ENCODE results near the gene PEX10. TPM values are rescaled to one million over a fixed set of nuclear protein-coding genes. Genes with fewer than 3 reads are reported as not detected.

PEX10 gene
- total RNA-seq, 2 experiments from 2014 or later: 17.1 to 19.0 TPM

DNA sequence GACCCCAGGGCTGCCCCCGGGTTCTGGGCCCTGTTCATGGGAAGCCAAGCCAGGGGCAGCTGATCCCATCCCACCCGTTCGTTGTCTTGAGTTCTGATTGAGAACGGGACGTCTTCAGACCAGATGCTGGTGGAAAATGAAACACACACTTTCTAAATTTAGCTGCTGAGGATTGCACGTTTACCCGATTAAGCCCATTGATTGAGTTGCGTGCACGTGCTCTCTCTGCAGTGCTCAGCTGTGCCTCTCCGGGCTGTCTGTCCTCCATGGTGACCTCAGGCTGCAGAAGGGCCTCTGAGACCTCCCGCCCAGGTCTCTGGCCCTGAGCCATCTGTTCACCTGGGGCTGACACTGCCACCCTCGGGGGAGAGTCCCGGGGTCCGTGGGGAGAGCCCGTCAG, 27.0 kb upstream of the PEX10 start:
- Mint-ChIP-seq H3K9me3 (no peaks in the 10 kb centered on the region), H3K36me3 (ENCODE audit: low read depth) (no peaks in the 10 kb centered on the region), H3K4me3 (no peak overlapping the region), H3K4me1 (ENCODE audit: low read depth) (no peaks in the 10 kb centered on the region), H3K27me3 (peaks cover 5% of the 10 kb centered on the region), H3K27ac (no peak overlapping the region)
- no peak for TF ChIP-seq CTCF (IDR thresholded peaks at IDR 0.05)
- CTCF ChIA-PET: no interaction called here
- no peak for DNase-seq
- POLR2A ChIA-PET: no interaction called here
- ATAC-seq: no peak
- intact Hi-C loops (cut with micrococcal nuclease): no loop called here

DNA sequence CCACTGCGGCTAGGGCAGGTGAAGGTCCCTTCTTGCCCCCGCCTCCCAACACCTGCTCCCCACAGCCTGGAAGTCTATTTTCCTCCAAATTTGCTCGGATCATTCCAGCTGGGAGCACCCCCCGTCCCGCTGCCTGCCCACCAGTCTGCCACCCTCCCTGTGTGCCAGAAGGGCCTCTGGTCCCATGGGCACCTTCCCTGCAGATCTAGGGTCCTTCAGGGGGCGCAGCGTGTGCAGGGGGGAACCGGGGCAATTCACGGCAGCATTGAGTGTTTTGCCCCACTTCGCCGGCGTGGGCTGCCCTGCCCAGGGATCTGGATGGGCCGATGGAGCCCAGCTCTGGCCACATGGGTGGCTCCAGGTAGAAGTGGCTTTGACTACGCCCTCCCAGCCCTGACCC, 26.3 kb upstream of the PEX10 start:
- Mint-ChIP-seq H3K36me3 (ENCODE audit: low read depth) (no peaks in the 10 kb centered on the region), H3K27me3 (peaks cover 3% of the 10 kb centered on the region), H3K9me3 (no peaks in the 10 kb centered on the region), H3K4me1 (ENCODE audit: low read depth) (no peaks in the 10 kb centered on the region), H3K4me3 (no peak overlapping the region), H3K27ac (no peak overlapping the region)
- CTCF ChIA-PET: interaction anchor here (0.6 kb wide), 1 partner anchor 1032 kb away, joined by 3 read pairs; no protein-coding TSS in a partner anchor
- DNase-seq (no peak), ATAC-seq (no peak)
- no peak for TF ChIP-seq CTCF (IDR thresholded peaks at IDR 0.05)
- intact Hi-C loops (cut with micrococcal nuclease): no loop called here
- POLR2A ChIA-PET: no interaction called here

- no peak for TF ChIP-seq CTCF (IDR thresholded peaks at IDR 0.05)
- Mint-ChIP-seq H3K27ac (no peak overlapping the region), H3K27me3 (peaks cover 3% of the 10 kb centered on the region), H3K4me3 (no peak overlapping the region), H3K4me1 (ENCODE audit: low read depth) (no peaks in the 10 kb centered on the region), H3K36me3 (ENCODE audit: low read depth) (no peaks in the 10 kb centered on the region), H3K9me3 (no peaks in the 10 kb centered on the region)
- intact Hi-C loops (cut with micrococcal nuclease): no loop called here
- ChIA-PET POLR2A (no interaction called here), CTCF (no interaction called here)
- no peak for DNase-seq
- ATAC-seq: no peak
Observed at GRCh38 chr1:2438038-2438437, 25.7 kb upstream of the PEX10 start.

DNA sequence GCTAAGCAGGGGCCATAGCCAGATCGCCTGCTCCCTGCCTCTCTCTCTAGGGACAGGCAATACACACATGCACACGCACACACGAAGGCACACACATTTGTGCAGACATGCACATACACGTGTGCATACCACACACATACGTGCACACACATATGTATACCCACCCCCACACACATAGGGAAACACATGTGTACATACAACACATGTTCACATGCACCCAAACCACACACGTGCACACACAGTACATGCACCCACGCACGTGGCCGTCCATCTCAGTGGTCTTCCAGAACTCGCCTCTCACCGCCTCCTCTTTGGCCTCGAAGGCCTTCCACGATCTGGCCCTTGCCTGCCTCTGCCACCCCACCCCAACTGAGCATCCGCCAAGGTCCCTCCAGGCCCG, 25.3 kb upstream of the PEX10 start:
- no peak for TF ChIP-seq CTCF (IDR thresholded peaks at IDR 0.05)

DNA sequence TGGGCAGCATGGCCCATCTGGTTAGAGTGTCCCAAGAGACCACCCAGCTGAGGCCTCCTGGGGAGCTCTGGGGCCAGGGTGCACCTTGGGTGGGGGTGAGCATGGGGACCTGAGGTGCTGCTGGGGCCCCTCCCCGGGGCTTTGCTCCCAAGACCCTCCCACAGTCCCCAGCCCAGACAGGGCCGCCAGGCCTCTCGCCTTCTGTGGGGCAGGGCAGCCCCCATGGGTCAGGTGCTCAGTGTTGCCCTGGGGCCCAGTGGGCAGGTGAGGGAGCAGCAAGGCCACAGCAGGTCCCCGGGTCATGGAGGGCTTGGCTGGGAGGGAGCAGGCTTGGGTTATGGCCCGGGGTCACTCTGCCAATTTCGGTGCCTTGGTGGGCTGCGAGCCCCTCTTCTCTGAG, 24.5 kb upstream of the PEX10 start:
- no peak for TF ChIP-seq CTCF (IDR thresholded peaks at IDR 0.05)
- H3K36me3 Mint-ChIP-seq (ENCODE audit: low read depth): no peaks in the 10 kb centered on the region
- ATAC-seq (no peak), DNase-seq (no peak)
- H3K27ac Mint-ChIP-seq: no peak overlapping the region
- H3K4me1 Mint-ChIP-seq (ENCODE audit: low read depth): no peaks in the 10 kb centered on the region
- ChIA-PET POLR2A (no interaction called here), CTCF (no interaction called here)
- intact Hi-C loops (cut with micrococcal nuclease): no loop called here
- H3K27me3 Mint-ChIP-seq: no peaks in the 10 kb centered on the region
- no peak overlapping the region for H3K4me3 Mint-ChIP-seq
- no peaks in the 10 kb centered on the region for H3K9me3 Mint-ChIP-seq

More for the DNA sequence above, 25.3 kb upstream of the PEX10 start:
- ATAC-seq (no peak), DNase-seq (no peak)
- intact Hi-C loops (cut with micrococcal nuclease): no loop called here
- H3K27me3 Mint-ChIP-seq: peaks cover under 1% of the 10 kb centered on the region
- CTCF ChIA-PET: no interaction called here
- no peaks in the 10 kb centered on the region for H3K36me3 Mint-ChIP-seq (ENCODE audit: low read depth)
- no peak overlapping the region for H3K27ac Mint-ChIP-seq
- H3K4me3 Mint-ChIP-seq: no peak overlapping the region
- H3K9me3 Mint-ChIP-seq: no peaks in the 10 kb centered on the region
- POLR2A ChIA-PET: no interaction called here
- no peaks in the 10 kb centered on the region for H3K4me1 Mint-ChIP-seq (ENCODE audit: low read depth)
